Measurements from ENCODE around the gene RGS7. TPM values are rescaled to one million over a fixed set of nuclear protein-coding genes. Genes with fewer than 3 reads are reported as not detected.
A peak's percentile ranks its signal among the peaks of the same experiment; 100 is the strongest.

RGS7 gene
- total RNA-seq, 2 donors from 2014 or later: not detected

GRCh38 chr1:240831191-240831631, 525.8 kb downstream of the RGS7 start:
- no peak for DNase-seq
- ATAC-seq: no peak
- intact Hi-C loops (cut with DNase I): no loop called here

- intact Hi-C loops (cut with DNase I): no loop called here
- no peak for DNase-seq
- no peak for ATAC-seq
These were observed 527.5 kb downstream of the RGS7 start for GRCh38 chr1:240829487-240829886.

- intact Hi-C loops (cut with DNase I): no loop called here
- DNase-seq (no peak), ATAC-seq (no peak)
These were observed 529.2 kb downstream of the RGS7 start for GRCh38 chr1:240827786-240828185.

- intact Hi-C loops (cut with DNase I): no loop called here
- DNase-seq: no peak
- no peak for ATAC-seq
These were observed 532.8 kb downstream of the RGS7 start for GRCh38 chr1:240824238-240824637.

GRCh38 chr1:240823357-240823756, 533.6 kb downstream of the RGS7 start:
- intact Hi-C loops (cut with DNase I): no loop called here
- DNase-seq: no peak
- no peak for ATAC-seq

- ATAC-seq (no peak), DNase-seq (no peak)
- intact Hi-C loops (cut with DNase I): no loop called here
These were observed 535.1 kb downstream of the RGS7 start for GRCh38 chr1:240821925-240822324.

GRCh38 chr1:240820816-240821215, 536.2 kb downstream of the RGS7 start:
- no peak for DNase-seq
- intact Hi-C loops (cut with DNase I): no loop called here
- no peak for ATAC-seq

- intact Hi-C loops (cut with DNase I): no loop called here
- ATAC-seq: no peak
- DNase-seq: no peak
These were observed 540.5 kb downstream of the RGS7 start for GRCh38 chr1:240816472-240816871.

GRCh38 chr1:240813720-240814119, 543.3 kb downstream of the RGS7 start:
- ATAC-seq (no peak), DNase-seq (no peak)
- intact Hi-C loops (cut with DNase I): no loop called here

GRCh38 chr1:240811256-240811655, 545.7 kb downstream of the RGS7 start:
- ATAC-seq: no peak
- no peak for DNase-seq
- intact Hi-C loops (cut with DNase I): no loop called here

GRCh38 chr1:240808381-240808780, 548.6 kb downstream of the RGS7 start:
- no peak for DNase-seq
- intact Hi-C loops (cut with DNase I): no loop called here
- no peak for ATAC-seq

GRCh38 chr1:240806200-240806745, 550.7 kb downstream of the RGS7 start:
- DNase-seq (no peak), ATAC-seq (no peak)
- intact Hi-C loops (cut with DNase I): no loop called here

GRCh38 chr1:240804475-240804874, 552.5 kb downstream of the RGS7 start:
- intact Hi-C loops (cut with DNase I): no loop called here
- no peak for ATAC-seq
- no peak for DNase-seq

- intact Hi-C loops (cut with DNase I): no loop called here
- ATAC-seq (peak in 1 of 2 donors; percentile 48), DNase-seq (no peak)
These were observed 553.9 kb downstream of the RGS7 start for GRCh38 chr1:240803151-240803550.

- intact Hi-C loops (cut with DNase I): no loop called here
- DNase-seq: no peak
- no peak for ATAC-seq
These were observed 554.7 kb downstream of the RGS7 start for GRCh38 chr1:240802271-240802670.

- ATAC-seq (no peak), DNase-seq (no peak)
- intact Hi-C loops (cut with DNase I): no loop called here
These were observed 555.6 kb downstream of the RGS7 start for GRCh38 chr1:240801442-240801841.

- ATAC-seq (no peak), DNase-seq (no peak)
- intact Hi-C loops (cut with DNase I): no loop called here
These were observed 556.7 kb downstream of the RGS7 start for GRCh38 chr1:240800291-240800690.

GRCh38 chr1:240797050-240797449, 560.0 kb downstream of the RGS7 start:
- ATAC-seq (no peak), DNase-seq (no peak)
- intact Hi-C loops (cut with DNase I): no loop called here

GRCh38 chr1:240794046-240794843, 562.8 kb downstream of the RGS7 start:
- DNase-seq (no peak), ATAC-seq (no peak)
- intact Hi-C loops (cut with DNase I): no loop called here

- ATAC-seq (no peak), DNase-seq (no peak)
- intact Hi-C loops (cut with DNase I): no loop called here
These were observed 564.0 kb downstream of the RGS7 start for GRCh38 chr1:240792915-240793529.

GRCh38 chr1:240790856-240791255, 566.1 kb downstream of the RGS7 start:
- ATAC-seq (no peak), DNase-seq (no peak)
- intact Hi-C loops (cut with DNase I): no loop called here

Data from left cardiac atrium (tissue), 4 donors.